OCI-LY3 (cell line): ENCODE measurements around the gene JAZF1.

Source experiments
- H2AFZ ChIP-seq: fragments of 200-600, 300-600 bp; shearing (Covaris generic); 2 replicates; pipeline ENCODE4 v1.6.0; 2014; ENCODE audit warnings: antibody characterized with exemption, low read depth, low read length
- H3K27ac ChIP-seq: fragments of 200-600, 300-600 bp; sonication (generic); 2 replicates; pipeline ENCODE4 v1.5.1; 2014; ENCODE audit warnings: mild to moderate bottlenecking, low read length, moderate library complexity, mixed read lengths
- H3K27me3 ChIP-seq: fragments of 200-600, 300-600 bp; sonication (generic); 2 replicates; pipeline ENCODE4 v1.6.1; 2014; ENCODE audit warnings: low read depth, low read length, mixed read lengths
- H3K36me3 ChIP-seq: fragments of 200-600, 300-600 bp; sonication (generic); replicated peaks from 2 replicates; pipeline ENCODE3; 2014; ENCODE audit warnings: low read depth, low read length, mixed read lengths
- H3K4me1 ChIP-seq: fragments of 300-600, 200-600 bp; sonication (generic); 2 replicates; pipeline ENCODE4 v1.6.1; 2014; ENCODE audit warnings: low read length, mixed read lengths
- H3K4me2 ChIP-seq: fragments of 200-600, 300-600 bp; sonication (generic); 2 replicates; pipeline ENCODE4 v1.6.1; 2014; ENCODE audit warnings: low read length, mixed read lengths
- H3K4me3 ChIP-seq: fragments of 300-600, 200-600 bp; sonication (generic); 2 replicates; pipeline ENCODE4 v1.5.1; 2014; ENCODE audit warnings: antibody characterized with exemption, mild to moderate bottlenecking, low read length, moderate library complexity
- H3K79me2 ChIP-seq: fragments of 300-600, 200-600 bp; shearing (Covaris generic); 2 replicates; pipeline ENCODE4 v1.6.1; 2014; ENCODE audit warnings: mild to moderate bottlenecking, low read length, mixed read lengths
- H3K9ac ChIP-seq: fragments of 300-600, 200-600 bp; shearing (Covaris generic); 2 replicates; pipeline ENCODE4 v1.6.0; 2014; ENCODE audit warnings: mild to moderate bottlenecking, low read length, moderate library complexity
- H3K9me3 ChIP-seq: fragments of 200-600, 300-600 bp; shearing (Covaris generic); 2 replicates; pipeline ENCODE4 v1.6.1; 2014; ENCODE audit warnings: low read length, mixed read lengths; ENCODE audit not compliant: insufficient read depth
- H4K20me1 ChIP-seq: fragments of 200-600, 300-600 bp; sonication (generic); 2 replicates; pipeline ENCODE4 v1.6.1; 2016; ENCODE audit warnings: low read length, mixed read lengths; ENCODE audit not compliant: insufficient read depth
- CTCF ChIP-seq: fragments of 200-600, 300-600 bp; sonication (generic); IDR thresholded peaks from 2 replicates; pipeline ENCODE4 v1.5.1; 2014; ENCODE audit warnings: antibody characterized with exemption, low read length, low read depth
- EZH2phosphoT487 ChIP-seq: fragments of 200-600 bp; shearing (Covaris generic); IDR thresholded peaks from 2 replicates; pipeline ENCODE4 v1.6.1; 2018; ENCODE audit warnings: antibody characterized with exemption, mixed run types, low read depth

The JAZF1 gene

GRCh38 chr7:27933671-27934565, 246.7 kb downstream of the JAZF1 start:
- H3K9me3 ChIP-seq, result no peaks in the 10 kb centered on the region
- no peak overlapping the region for H3K9ac ChIP-seq
- no peak overlapping the region for H3K4me2 ChIP-seq
- H3K27me3 ChIP-seq, result no peaks in the 10 kb centered on the region
- H2AFZ ChIP-seq, result no peak overlapping the region
- H3K36me3 ChIP-seq, result no peaks in the 10 kb centered on the region
- H3K27ac ChIP-seq, result no peak overlapping the region
- H3K4me3 ChIP-seq, result no peak overlapping the region
- TF ChIP-seq EZH2phosphoT487 (no peak), CTCF (peak; percentile 31)
- H4K20me1 ChIP-seq, result no peaks in the 10 kb centered on the region
- H3K4me1 ChIP-seq, result no peaks in the 10 kb centered on the region
- no peaks in the 10 kb centered on the region for H3K79me2 ChIP-seq

- Histone ChIP-seq H3K36me3 (no peaks in the 10 kb centered on the region), H3K4me3 (no peak overlapping the region), H3K9me3 (no peaks in the 10 kb centered on the region), H3K79me2 (no peaks in the 10 kb centered on the region), H3K27ac (no peak overlapping the region), H3K27me3 (no peaks in the 10 kb centered on the region), H2AFZ (no peak overlapping the region), H4K20me1 (peaks cover 6% of the 10 kb centered on the region; the same call in 1 of the 2 replicates), H3K9ac (no peak overlapping the region), H3K4me2 (no peak overlapping the region), H3K4me1 (peaks cover 2% of the 10 kb centered on the region)
- TF ChIP-seq EZH2phosphoT487 (no peak), CTCF (no peak)
Observed at GRCh38 chr7:27930910-27931476, 249.6 kb downstream of the JAZF1 start.

DNA sequence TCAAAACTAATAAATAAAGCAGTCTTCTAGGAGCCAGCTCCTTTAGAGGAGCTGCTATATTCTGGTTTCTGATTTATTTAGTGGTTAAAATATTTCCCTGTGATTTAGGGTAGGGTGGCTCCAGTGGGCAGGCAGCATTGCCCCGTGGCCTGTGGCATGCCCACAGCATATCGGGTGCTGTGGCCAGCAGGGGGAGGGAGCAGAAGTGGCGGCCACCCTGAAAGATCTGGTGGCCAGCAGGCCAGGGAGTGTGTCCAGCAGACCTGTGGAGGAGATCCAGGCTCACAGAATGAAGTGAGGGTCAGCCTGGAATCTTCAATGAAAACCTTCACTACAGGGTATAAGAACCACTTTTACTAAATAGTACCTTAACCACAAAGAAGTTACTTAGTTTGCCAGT, 251.5 kb downstream of the JAZF1 start:
- Histone ChIP-seq H3K9me3 (no peaks in the 10 kb centered on the region), H3K4me3 (no peak overlapping the region), H3K36me3 (no peaks in the 10 kb centered on the region), H3K4me2 (no peak overlapping the region), H4K20me1 (peaks cover 12% of the 10 kb centered on the region; the same call in 1 of the 2 replicates), H3K27me3 (no peaks in the 10 kb centered on the region), H3K27ac (no peak overlapping the region), H3K9ac (no peak overlapping the region), H2AFZ (no peak overlapping the region), H3K79me2 (no peaks in the 10 kb centered on the region), H3K4me1 (peaks cover 8% of the 10 kb centered on the region)
- no peak for TF ChIP-seq EZH2phosphoT487
- no peak for TF ChIP-seq CTCF

- Histone ChIP-seq H3K9me3 (no peaks in the 10 kb centered on the region), H3K36me3 (no peaks in the 10 kb centered on the region), H3K27me3 (no peaks in the 10 kb centered on the region), H3K4me3 (no peak overlapping the region), H3K9ac (no peak overlapping the region), H3K4me1 (peaks cover 14% of the 10 kb centered on the region), H4K20me1 (peaks cover 18% of the 10 kb centered on the region; the same call in 1 of the 2 replicates), H2AFZ (no peak overlapping the region), H3K4me2 (no peak overlapping the region), H3K27ac (no peak overlapping the region), H3K79me2 (no peaks in the 10 kb centered on the region)
- no peak for TF ChIP-seq EZH2phosphoT487
- no peak for TF ChIP-seq CTCF
Observed at GRCh38 chr7:27928001-27928400, 252.6 kb downstream of the JAZF1 start.
